ENCODE measurements around the gene MRPL12. TPM values are rescaled to one million over a fixed set of nuclear protein-coding genes. Genes with fewer than 3 reads are reported as not detected.
"Not testable (repeated sequence)": the region's sequence is repeated elsewhere in the genome, so short reads cannot be mapped to it uniquely, and the experiment has no call there.

MRPL12 gene
- total and polyA plus RNA-seq, 2 donors, result 3.3 to 81.3 TPM

- H3K4me1 ChIP-seq (ENCODE audit: insufficient read depth), result no peaks in the 10 kb centered on the region
- peak overlapping the region; percentile 47 for H3K27ac ChIP-seq (ENCODE audit: low read depth)
- no peak overlapping the region for H3K4me3 ChIP-seq (ENCODE audit: low read depth, low read length)
- 58% methylated on average over 10 of the region's 10 CpGs for WGBS
- no peaks in the 10 kb centered on the region for H3K36me3 ChIP-seq (ENCODE audit: insufficient read depth)
- no peak for DNase-seq (ENCODE audit: extremely low spot score)
Measured at GRCh38 chr17:81722184-81723120, 19.3 kb downstream of the MRPL12 start.

DNA sequence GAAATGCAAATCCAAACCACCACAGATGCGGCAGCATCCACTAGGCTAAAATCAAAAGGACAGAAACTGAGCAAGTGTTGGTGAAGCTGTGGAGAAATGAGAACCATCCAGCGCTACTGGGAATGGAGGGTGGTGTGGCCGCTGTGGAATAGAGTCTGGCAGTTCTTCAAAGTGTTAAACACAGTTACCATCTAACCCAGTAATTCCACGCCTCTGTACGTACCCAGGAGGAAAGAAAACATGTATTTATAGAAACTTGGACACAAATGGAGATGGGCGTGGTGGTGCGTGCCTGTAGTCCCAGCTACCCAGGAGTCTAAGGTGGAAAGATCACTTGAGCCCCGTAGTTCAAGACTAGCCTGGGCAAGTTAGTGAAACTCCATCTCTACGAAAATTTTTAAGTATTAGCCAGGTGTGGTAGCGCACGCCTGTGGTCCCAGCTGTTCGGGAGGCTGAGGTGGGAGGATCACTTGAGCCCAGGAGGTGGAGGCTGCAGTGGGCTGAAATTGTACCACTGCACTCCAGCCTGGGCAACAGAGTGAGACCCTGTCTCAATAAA, 20.6 kb downstream of the MRPL12 start:
- DNase-seq (ENCODE audit: extremely low spot score), result no peak
- H3K4me3 ChIP-seq (ENCODE audit: low read depth, low read length), result no peak overlapping the region
- no peak overlapping the region for H3K27ac ChIP-seq (ENCODE audit: low read depth)
- H3K4me1 ChIP-seq (ENCODE audit: insufficient read depth), result no peaks in the 10 kb centered on the region
- no peaks in the 10 kb centered on the region for H3K36me3 ChIP-seq (ENCODE audit: insufficient read depth)
- WGBS, result 52% methylated on average over 12 of the region's 12 CpGs

GRCh38 chr17:81725439-81725838, 22.3 kb downstream of the MRPL12 start:
- H3K36me3 ChIP-seq (ENCODE audit: insufficient read depth), result no peaks in the 10 kb centered on the region
- 83% methylated on average over 9 of the region's 9 CpGs for WGBS
- no peak overlapping the region for H3K27ac ChIP-seq (ENCODE audit: low read depth)
- no peaks in the 10 kb centered on the region for H3K4me1 ChIP-seq (ENCODE audit: insufficient read depth)
- DNase-seq (ENCODE audit: extremely low spot score), result no peak
- H3K4me3 ChIP-seq (ENCODE audit: low read depth, low read length), result no peak overlapping the region

DNA sequence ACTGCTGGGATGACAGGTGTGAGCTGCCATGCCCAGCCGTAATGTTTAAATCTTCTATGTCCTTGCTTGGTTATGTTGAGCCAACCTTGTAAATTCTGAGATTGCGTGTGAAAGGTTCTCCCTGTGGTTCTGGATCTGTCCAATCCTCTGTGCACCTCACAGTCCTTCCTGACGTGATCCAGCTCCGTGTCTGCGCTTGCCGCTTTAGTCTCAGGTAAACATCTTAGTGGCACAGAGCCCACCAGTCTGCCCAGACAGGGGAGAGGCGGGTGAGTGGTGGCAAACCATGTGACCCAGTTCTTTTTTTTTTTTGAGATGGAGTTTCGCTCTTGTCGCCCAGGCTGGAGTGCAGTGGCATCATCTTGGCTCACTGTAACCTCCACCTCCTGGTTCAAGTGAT, 22.8 kb downstream of the MRPL12 start:
- no peak overlapping the region for H3K27ac ChIP-seq (ENCODE audit: low read depth)
- peak; percentile 67 for DNase-seq (ENCODE audit: extremely low spot score)
- 50% methylated on average over 9 of the region's 9 CpGs for WGBS
- H3K4me1 ChIP-seq (ENCODE audit: insufficient read depth), result no peaks in the 10 kb centered on the region
- H3K36me3 ChIP-seq (ENCODE audit: insufficient read depth), result no peaks in the 10 kb centered on the region
- H3K4me3 ChIP-seq (ENCODE audit: low read depth, low read length), result no peak overlapping the region

GRCh38 chr17:81727324-81728031, 24.3 kb downstream of the MRPL12 start:
- Histone ChIP-seq H3K4me3 (ENCODE audit: low read depth, low read length) (no peak overlapping the region), H3K27ac (ENCODE audit: low read depth) (no peak overlapping the region), H3K4me1 (ENCODE audit: insufficient read depth) (no peaks in the 10 kb centered on the region), H3K36me3 (ENCODE audit: insufficient read depth) (no peaks in the 10 kb centered on the region)
- no peak for DNase-seq (ENCODE audit: extremely low spot score)
- WGBS, result 84% methylated on average over 23 of the region's 23 CpGs

GRCh38 chr17:81733507-81734404, 30.6 kb downstream of the MRPL12 start:
- no peaks in the 10 kb centered on the region for H3K36me3 ChIP-seq (ENCODE audit: insufficient read depth)
- no peaks in the 10 kb centered on the region for H3K4me1 ChIP-seq (ENCODE audit: insufficient read depth)
- no peak overlapping the region for H3K4me3 ChIP-seq (ENCODE audit: low read depth, low read length)
- DNase-seq (ENCODE audit: extremely low spot score), result no peak
- WGBS, result 47% methylated on average over 32 of the region's 32 CpGs
- H3K27ac ChIP-seq (ENCODE audit: low read depth), result no peak overlapping the region

DNA sequence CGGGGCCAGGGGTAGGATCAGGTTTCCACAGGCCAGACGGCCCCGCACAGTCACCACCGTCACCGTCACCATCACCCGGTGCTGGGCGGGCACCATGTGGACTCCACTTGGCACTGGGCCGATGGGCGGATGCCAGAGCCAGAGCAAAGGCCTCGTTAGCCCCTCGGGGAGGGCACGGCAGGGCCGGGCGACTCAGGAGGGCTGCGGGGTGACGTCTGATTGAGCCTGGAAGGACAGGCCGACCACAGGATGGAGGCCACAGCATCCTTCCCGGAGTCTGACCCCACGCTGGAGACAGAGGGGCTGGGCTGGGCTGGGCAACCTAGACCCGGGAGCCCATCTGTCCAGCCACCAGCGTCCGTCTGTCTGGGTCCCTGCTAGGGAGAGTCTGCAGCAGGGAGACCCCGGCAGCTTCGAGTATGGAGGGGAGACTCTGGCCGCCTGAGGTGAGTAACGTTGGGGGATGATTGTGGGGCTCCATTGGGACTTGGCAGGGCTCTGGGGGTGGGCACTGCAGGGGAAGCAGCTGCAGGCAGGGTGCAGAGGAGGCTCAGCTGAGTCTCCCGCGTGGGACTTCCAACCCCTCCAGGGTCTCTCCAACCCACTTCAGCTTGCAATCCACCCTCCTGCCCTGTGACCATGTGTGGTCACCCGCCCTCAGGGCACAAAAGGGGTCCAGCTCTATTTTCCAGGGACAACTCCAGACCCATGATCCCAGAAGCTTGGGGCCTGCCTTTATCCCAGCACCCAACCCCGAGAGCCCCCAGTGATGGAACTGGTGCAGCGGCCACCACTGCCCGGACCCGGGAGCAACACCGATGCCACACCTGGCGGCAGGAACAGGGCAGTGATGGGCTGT, 31.5 kb downstream of the MRPL12 start:
- H3K36me3 ChIP-seq (ENCODE audit: insufficient read depth), result no peaks in the 10 kb centered on the region
- H3K4me1 ChIP-seq (ENCODE audit: insufficient read depth), result no peaks in the 10 kb centered on the region
- no peak overlapping the region for H3K4me3 ChIP-seq (ENCODE audit: low read depth, low read length)
- H3K27ac ChIP-seq (ENCODE audit: low read depth), result no peak overlapping the region
- DNase-seq (ENCODE audit: extremely low spot score), result no peak
- WGBS, result 82% methylated on average over 35 of the region's 35 CpGs

GRCh38 chr17:81735264-81736102, 32.3 kb downstream of the MRPL12 start:
- 38% methylated on average over 30 of the region's 30 CpGs for WGBS
- no peaks in the 10 kb centered on the region for H3K36me3 ChIP-seq (ENCODE audit: insufficient read depth)
- H3K4me1 ChIP-seq (ENCODE audit: insufficient read depth), result no peaks in the 10 kb centered on the region
- H3K4me3 ChIP-seq (ENCODE audit: low read depth, low read length), result no peak overlapping the region
- no peak overlapping the region for H3K27ac ChIP-seq (ENCODE audit: low read depth)
- DNase-seq (ENCODE audit: extremely low spot score), result no peak

GRCh38 chr17:81737947-81738800, 35.0 kb downstream of the MRPL12 start:
- no peak for DNase-seq (ENCODE audit: extremely low spot score)
- 83% methylated on average over 31 of the region's 31 CpGs for WGBS
- Histone ChIP-seq H3K36me3 (ENCODE audit: insufficient read depth) (no peaks in the 10 kb centered on the region), H3K4me1 (ENCODE audit: insufficient read depth) (no peaks in the 10 kb centered on the region), H3K4me3 (ENCODE audit: low read depth, low read length) (no peak overlapping the region), H3K27ac (ENCODE audit: low read depth) (no peak overlapping the region)

DNA sequence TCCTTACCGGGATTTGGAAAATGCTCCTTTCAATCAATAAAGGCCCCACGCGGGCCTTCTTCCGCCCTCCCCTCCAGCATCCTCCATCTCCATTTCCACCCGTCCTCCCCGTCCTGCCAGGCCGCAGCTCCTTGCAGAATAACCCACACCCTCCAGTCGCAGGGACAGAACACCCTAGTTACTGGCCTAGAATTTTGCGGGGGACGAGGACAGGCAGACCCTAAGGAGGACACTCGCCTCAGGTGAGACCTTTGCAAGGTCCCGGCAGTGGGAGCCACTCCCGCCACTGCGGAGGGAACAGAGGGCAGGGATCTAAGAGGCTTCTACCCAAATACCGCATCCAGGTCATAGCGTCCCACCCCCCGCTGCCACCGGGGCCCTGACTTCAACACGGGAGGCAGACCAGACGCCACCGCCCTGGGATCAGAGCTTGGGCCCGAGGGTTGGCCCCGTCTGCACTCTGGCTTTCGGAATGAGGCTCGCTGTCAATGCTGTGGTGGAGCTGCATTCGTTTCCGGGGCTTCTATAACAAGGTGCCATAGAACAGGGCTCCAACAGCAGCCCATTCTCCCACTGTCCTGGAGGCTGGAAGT, 35.7 kb downstream of the MRPL12 start:
- DNase-seq (ENCODE audit: extremely low spot score), result no peak
- Histone ChIP-seq H3K4me1 (ENCODE audit: insufficient read depth) (no peaks in the 10 kb centered on the region), H3K4me3 (ENCODE audit: low read depth, low read length) (no peak overlapping the region), H3K36me3 (ENCODE audit: insufficient read depth) (no peaks in the 10 kb centered on the region), H3K27ac (ENCODE audit: low read depth) (no peak overlapping the region)
- WGBS, result 80% methylated on average over 27 of the region's 27 CpGs

- 88% methylated on average over 8 of the region's 8 CpGs for WGBS
Measured at GRCh38 chr17:81739593-81739992, 36.4 kb downstream of the MRPL12 start.

More at GRCh38 chr17:81739593-81739992, 36.4 kb downstream of the MRPL12 start:
- H3K27ac ChIP-seq (ENCODE audit: low read depth); H3K4me1 ChIP-seq (ENCODE audit: insufficient read depth); H3K36me3 ChIP-seq (ENCODE audit: insufficient read depth); DNase-seq (ENCODE audit: extremely low spot score); H3K4me3 ChIP-seq (ENCODE audit: low read depth, low read length): not testable (repeated sequence)

Measured in urinary bladder (tissue), 4 donors.